Upper lobe of right lung (tissue), 1 donor: ENCODE results near the gene TPRG1. TPM values are rescaled to one million over a fixed set of nuclear protein-coding genes. Genes with fewer than 3 reads are reported as not detected.

Experiments used
- ATAC-seq: fragments of 200-7000 bp; cut with Tn5 transposase; one replicate; pipeline ENCODE4 v1.9.1; 2020; ENCODE audit warnings: mild to moderate bottlenecking, moderate library complexity
- DNase-seq: peaks from one replicate; pipeline ENCODE4 v3.0.0-alpha.2; 2020
- H3K27ac ChIP-seq: fragments of 200-600 bp; one replicate; pipeline ENCODE4 v1.8.0; 2022
- H3K27me3 ChIP-seq: fragments of 200-600 bp; one replicate; pipeline ENCODE4 v1.8.0; 2022; ENCODE audit warnings: mild to moderate bottlenecking
- H3K36me3 ChIP-seq: fragments of 200-600 bp; one replicate; pipeline ENCODE4 v1.8.0; 2022
- H3K4me1 ChIP-seq: fragments of 200-600 bp; one replicate; pipeline ENCODE4 v1.8.0; 2022
- H3K4me3 ChIP-seq: fragments of 200-600 bp; one replicate; pipeline ENCODE4 v1.8.0; 2022; ENCODE audit warnings: mild to moderate bottlenecking
- H3K9me3 ChIP-seq: fragments of 200-600 bp; one replicate; pipeline ENCODE4 v1.8.0; 2022
- intact Hi-C: fragments of 100-400 bp; cut with DNase I; formaldehyde crosslinking; loops from one replicate; pipeline ENCODE4 v1.11.0; 2022
- long read RNA-seq: library from polyadenylated mRNA; unstranded; transcript quantifications from one replicate; pipeline ENCODE4 v2.0.0, GENCODE V29; 2021
- total RNA-seq: library from RNA; stranded (reverse); fragmentation: NEBNext Ultra II Directional; extraction: Animal tissue kit (Norgen Biotek cat#: 25700); gene quantifications from one replicate; pipeline ENCODE4 v1.2.1, GENCODE V29; 2021
- TF ChIP-seq, protein P1 (sequence below): fragments of 200-600 bp; IDR thresholded peaks from one replicate; pipeline ENCODE4 v1.8.0; 2022; ENCODE audit warnings: antibody characterized with exemption
- donor health status: DM: no; HTN: yes; CAD: no; lungs with severe emphysema.

Gene TPRG1, protein sequence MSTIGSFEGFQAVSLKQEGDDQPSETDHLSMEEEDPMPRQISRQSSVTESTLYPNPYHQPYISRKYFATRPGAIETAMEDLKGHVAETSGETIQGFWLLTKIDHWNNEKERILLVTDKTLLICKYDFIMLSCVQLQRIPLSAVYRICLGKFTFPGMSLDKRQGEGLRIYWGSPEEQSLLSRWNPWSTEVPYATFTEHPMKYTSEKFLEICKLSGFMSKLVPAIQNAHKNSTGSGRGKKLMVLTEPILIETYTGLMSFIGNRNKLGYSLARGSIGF
- total RNA-seq: 22.3 TPM
- long read RNA-seq, partial matches to known transcripts: 0 of 7 reads
- long read RNA-seq, other reads (novel, unspliced or antisense): 7 of 7 reads

- no peak within 1 kb of the TSS for H3K4me3 ChIP-seq
- no peaks in the 10 kb centered on the region for H3K4me1 ChIP-seq
- H3K27me3 ChIP-seq: no peaks in the 10 kb centered on the region
- H3K9me3 ChIP-seq: no peaks in the 10 kb centered on the region
- H3K36me3 ChIP-seq: no peaks in the 10 kb centered on the region
- no peak within 1 kb of the TSS for H3K27ac ChIP-seq
- no peak for DNase-seq
- intact Hi-C loops: no loop called here
- ATAC-seq: no peak
- TF ChIP-seq, protein P1, sequence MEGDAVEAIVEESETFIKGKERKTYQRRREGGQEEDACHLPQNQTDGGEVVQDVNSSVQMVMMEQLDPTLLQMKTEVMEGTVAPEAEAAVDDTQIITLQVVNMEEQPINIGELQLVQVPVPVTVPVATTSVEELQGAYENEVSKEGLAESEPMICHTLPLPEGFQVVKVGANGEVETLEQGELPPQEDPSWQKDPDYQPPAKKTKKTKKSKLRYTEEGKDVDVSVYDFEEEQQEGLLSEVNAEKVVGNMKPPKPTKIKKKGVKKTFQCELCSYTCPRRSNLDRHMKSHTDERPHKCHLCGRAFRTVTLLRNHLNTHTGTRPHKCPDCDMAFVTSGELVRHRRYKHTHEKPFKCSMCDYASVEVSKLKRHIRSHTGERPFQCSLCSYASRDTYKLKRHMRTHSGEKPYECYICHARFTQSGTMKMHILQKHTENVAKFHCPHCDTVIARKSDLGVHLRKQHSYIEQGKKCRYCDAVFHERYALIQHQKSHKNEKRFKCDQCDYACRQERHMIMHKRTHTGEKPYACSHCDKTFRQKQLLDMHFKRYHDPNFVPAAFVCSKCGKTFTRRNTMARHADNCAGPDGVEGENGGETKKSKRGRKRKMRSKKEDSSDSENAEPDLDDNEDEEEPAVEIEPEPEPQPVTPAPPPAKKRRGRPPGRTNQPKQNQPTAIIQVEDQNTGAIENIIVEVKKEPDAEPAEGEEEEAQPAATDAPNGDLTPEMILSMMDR: no peak
These were observed at the start of gene TPRG1 for GRCh38 chr3:189171707-189172106. Gene TPRG1 (plus strand): TSS chr3:189171971. CDS start chr3:189207385, 35,414 bp downstream.

GRCh38 chr3:189122110-189122509 is 49.7 kb upstream of the TPRG1 start:
- Histone ChIP-seq H3K4me3 (peak overlapping the region; percentile 27), H3K4me1 (peaks cover 19% of the 10 kb centered on the region), H3K9me3 (no peaks in the 10 kb centered on the region), H3K27me3 (no peaks in the 10 kb centered on the region), H3K36me3 (no peaks in the 10 kb centered on the region), H3K27ac (peak overlapping the region; percentile 55)
- intact Hi-C loops: no loop called here
- TF ChIP-seq, protein P1: no peak
- DNase-seq (no peak), ATAC-seq (no peak)

- intact Hi-C loops: no loop called here
- Histone ChIP-seq H3K27me3 (no peaks in the 10 kb centered on the region), H3K9me3 (no peaks in the 10 kb centered on the region), H3K4me3 (peak overlapping the region; percentile 17), H3K4me1 (peaks cover 19% of the 10 kb centered on the region), H3K36me3 (no peaks in the 10 kb centered on the region), H3K27ac (peak overlapping the region; percentile 55)
- ATAC-seq: no peak
- TF ChIP-seq, protein P1: no peak
- no peak for DNase-seq
These were observed 49.1 kb upstream of the TPRG1 start for GRCh38 chr3:189122526-189123205.

- H3K27ac ChIP-seq: peak overlapping the region; percentile 55
These were observed 48.0 kb upstream of the TPRG1 start for GRCh38 chr3:189123595-189124387.

GRCh38 chr3:189132231-189132671 is 39.5 kb upstream of the TPRG1 start:
- ATAC-seq (peak; percentile 83), DNase-seq (no peak)
- TF ChIP-seq, protein P1: no peak
- no peaks in the 10 kb centered on the region for H3K36me3 ChIP-seq
- intact Hi-C loops: no loop called here
- H3K4me1 ChIP-seq: peaks cover 16% of the 10 kb centered on the region
- H3K9me3 ChIP-seq: no peaks in the 10 kb centered on the region
- H3K27ac ChIP-seq: peak overlapping the region; percentile 33
- no peak overlapping the region for H3K4me3 ChIP-seq
- H3K27me3 ChIP-seq: no peaks in the 10 kb centered on the region

More at GRCh38 chr3:189123595-189124387, 48.0 kb upstream of the TPRG1 start:
- no peaks in the 10 kb centered on the region for H3K36me3 ChIP-seq
- peak; percentile 52 for ATAC-seq
- H3K4me1 ChIP-seq: peaks cover 19% of the 10 kb centered on the region
- peak overlapping the region; percentile 17 for H3K4me3 ChIP-seq
- no peaks in the 10 kb centered on the region for H3K9me3 ChIP-seq
- no peaks in the 10 kb centered on the region for H3K27me3 ChIP-seq
- DNase-seq: no peak
- intact Hi-C loops: no loop called here
- TF ChIP-seq, protein P1: no peak
